NOMO-1 treated with DMSO at 0.1 percent for 48 hours (cell line): ENCODE measurements around the gene CPLX1.
"Not testable (repeated sequence)": the region's sequence is repeated elsewhere in the genome, so short reads cannot be mapped to it uniquely, and the experiment has no call there.

Experiments
- DNase-seq: peaks from one replicate; lab custom pipeline; 2025; ENCODE audit not compliant: unreplicated experiment; lab: John Stamatoyannopoulos, UW

The CPLX1 gene

GRCh38 chr4:739569-739968 is 86.4 kb downstream of the CPLX1 start:
- DNase-seq = no peak

- no peak for DNase-seq
Observed at GRCh38 chr4:738781-739280, 87.1 kb downstream of the CPLX1 start.

- not testable (repeated sequence) for DNase-seq
Observed at GRCh38 chr4:736561-736960, 89.4 kb downstream of the CPLX1 start.

GRCh38 chr4:735583-735982 is 90.3 kb downstream of the CPLX1 start:
- DNase-seq = no peak
